LNCAP (cell line): ENCODE measurements around the gene DTWD1.

Experiments
- TF ChIP-seq, protein P1 (sequence below): fragments of 450-650 bp; IDR thresholded peaks from 2 replicates; pipeline ENCODE4 v1.5.1; 2017; ENCODE audit warnings: mild to moderate bottlenecking

The DTWD1 gene

DNA sequence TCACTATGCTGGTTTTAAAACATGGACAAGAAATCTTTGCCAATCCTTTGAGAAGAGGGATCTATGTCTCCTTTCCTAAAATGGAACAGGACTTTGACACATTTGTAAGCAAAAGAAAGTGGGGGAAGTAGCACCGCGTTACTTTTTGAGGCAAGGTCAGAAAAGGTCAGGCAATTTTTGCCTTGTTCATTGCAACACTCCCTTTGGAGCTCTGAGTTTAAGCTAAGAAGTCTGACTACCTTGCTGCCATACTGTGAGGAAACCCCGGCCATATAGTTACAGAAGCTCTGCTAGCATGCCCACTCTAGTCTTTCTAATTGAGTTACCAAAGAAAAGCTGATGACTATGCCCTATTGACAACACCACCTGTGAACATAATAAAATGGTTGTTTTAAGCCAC is 1.6 kb upstream of the DTWD1 start:
- TF ChIP-seq, protein P1, sequence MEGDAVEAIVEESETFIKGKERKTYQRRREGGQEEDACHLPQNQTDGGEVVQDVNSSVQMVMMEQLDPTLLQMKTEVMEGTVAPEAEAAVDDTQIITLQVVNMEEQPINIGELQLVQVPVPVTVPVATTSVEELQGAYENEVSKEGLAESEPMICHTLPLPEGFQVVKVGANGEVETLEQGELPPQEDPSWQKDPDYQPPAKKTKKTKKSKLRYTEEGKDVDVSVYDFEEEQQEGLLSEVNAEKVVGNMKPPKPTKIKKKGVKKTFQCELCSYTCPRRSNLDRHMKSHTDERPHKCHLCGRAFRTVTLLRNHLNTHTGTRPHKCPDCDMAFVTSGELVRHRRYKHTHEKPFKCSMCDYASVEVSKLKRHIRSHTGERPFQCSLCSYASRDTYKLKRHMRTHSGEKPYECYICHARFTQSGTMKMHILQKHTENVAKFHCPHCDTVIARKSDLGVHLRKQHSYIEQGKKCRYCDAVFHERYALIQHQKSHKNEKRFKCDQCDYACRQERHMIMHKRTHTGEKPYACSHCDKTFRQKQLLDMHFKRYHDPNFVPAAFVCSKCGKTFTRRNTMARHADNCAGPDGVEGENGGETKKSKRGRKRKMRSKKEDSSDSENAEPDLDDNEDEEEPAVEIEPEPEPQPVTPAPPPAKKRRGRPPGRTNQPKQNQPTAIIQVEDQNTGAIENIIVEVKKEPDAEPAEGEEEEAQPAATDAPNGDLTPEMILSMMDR, result no peak

DNA sequence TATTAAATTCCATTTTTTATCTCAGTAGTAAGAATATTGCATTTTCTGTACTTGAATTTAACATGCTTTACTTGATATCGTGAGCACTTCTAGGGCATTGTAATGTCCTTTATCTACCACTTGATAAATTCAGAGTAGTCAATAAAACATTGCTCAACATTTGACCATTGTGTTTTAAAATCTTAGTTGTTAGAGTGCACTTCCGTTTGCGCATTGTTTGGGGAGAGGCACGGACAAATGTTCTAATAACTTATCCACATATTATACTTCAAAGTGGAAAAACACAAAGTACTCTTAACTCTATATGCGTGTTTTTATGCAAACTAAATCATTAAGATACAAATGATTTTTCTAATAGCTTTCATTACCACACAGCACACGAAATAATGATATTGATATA is 649 bp upstream of the DTWD1 start:
- TF ChIP-seq, protein P1, result no peak

DNA sequence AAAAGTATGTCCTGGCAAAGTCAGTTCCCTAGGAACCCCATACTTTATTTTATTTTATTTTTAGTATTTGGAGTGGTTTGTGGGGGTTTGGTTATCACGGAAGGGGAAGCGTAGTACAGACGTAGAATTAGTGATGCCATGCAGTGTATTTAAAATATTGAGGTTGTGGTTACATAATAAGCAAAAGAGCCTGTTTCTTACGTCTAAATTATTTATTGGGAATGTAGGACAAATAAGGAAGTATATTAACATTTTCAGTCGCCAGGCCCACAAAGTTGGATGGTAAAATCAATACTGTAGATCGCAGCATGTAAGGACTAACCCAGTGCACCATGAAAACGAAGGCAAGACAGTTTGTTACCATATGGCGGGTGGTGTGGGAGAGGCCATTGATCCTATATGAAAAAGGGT is 558 bp downstream of the DTWD1 start:
- TF ChIP-seq, protein P1, result no peak

DNA sequence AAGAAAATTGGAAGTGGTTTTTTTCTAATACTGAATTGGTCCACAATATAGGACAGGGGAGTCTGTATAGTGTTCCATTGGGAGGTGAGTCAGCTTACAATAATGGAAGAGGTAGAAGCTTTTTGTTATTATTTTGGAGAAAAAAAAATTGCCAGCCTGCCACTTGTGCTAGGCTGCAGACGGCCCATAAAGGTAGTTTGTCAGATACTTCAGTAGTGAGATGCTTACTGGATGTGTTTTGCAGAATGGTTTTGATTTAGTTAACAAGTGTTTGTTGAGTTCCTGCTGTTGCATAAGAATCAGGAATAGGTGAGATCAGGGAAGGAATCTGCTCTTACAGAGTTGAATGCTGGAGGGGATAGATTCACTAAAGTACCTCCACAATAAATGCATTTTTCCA is 1.0 kb downstream of the DTWD1 start:
- TF ChIP-seq, protein P1, result no peak

DNA sequence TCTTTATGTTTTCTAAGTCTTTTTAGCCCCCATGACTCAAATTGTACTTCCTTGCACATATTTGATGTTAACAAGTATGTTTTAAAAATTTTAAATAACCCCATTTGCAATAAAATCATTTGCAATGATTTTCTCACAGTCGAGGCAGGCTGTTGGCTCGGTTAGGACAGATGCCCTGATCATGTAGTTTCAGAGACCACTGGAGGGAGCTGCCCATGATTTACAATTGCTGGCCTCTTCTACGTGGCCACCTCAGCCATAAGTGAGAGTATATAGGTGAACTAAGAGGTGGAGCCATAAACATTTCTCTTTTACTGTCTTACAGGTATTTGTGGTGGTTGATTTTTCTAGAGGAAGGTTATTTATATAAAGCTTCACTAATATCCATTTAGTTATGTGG is 1.7 kb downstream of the DTWD1 start:
- TF ChIP-seq, protein P1, result no peak

DNA sequence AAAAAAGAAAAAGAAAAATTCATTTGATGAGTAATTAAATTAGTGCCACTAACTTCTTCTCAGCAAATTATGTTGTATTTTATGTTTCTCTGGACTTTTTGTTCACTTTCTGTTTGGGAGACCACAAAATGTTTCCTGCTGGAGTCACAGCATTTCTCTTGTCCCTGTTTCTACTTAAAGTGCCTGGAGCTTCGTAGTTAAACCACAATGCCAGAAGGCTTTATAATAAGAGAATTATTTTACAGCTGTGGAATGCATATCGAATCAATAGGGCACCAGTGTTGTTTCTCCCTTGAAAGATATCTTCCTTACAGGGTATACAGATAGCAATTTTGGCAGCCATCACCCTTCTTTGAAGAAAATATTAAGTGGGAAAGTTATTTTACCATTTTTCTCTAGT is 3.2 kb downstream of the DTWD1 start:
- TF ChIP-seq, protein P1, result no peak

DNA sequence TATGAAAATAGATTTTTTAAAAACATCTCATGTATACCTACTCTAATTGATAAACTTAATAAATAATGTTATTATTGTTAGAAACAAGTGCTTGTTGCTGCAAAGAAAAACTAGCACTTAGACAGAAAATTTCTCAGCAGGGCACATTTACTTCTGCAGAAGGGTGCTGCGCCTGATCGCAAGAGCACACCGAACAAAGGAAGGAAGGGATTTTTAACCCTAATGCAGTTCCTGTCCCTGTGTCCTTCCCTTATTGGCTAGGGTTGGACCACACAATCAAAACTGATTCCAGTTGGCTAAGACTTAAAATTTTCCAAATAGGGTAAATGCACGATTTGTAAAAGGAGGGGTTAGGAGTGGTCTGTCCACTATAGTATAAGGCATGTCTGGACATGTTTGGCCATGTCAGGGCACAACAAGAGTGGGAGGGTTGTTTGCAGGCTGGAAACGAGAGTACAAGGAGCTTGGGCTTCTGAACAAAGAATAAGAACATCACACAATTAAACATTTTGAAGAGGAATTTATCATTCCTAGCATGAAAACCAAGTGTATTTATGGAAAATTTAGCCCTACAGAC is 4.7 kb downstream of the DTWD1 start:
- TF ChIP-seq, protein P1, result no peak

DNA sequence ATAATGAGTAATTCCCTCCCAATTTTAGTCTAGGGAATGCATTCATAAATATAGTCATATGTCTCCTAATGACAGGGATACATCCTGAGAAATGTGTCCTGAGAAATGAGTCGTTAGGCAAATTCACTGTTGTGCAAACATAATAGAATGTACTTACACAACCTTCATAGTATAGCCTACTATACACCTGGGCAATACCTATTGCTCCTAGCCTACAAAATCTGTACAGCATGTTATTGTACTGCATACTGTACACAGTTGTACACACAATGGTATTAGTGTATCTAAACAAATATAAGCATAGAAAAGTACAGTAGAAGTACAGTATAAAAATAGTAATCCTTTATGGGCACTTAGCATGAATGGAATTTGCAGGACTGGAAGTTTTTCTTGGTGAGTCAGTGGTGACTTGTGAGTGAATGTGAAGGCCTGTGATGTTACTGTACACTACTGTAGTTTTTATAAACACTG is 6.6 kb downstream of the DTWD1 start:
- TF ChIP-seq, protein P1, result no peak
